Urinary bladder (tissue), 4 donors: ENCODE measurements around the gene TMEM37. TPM values are rescaled to one million over a fixed set of nuclear protein-coding genes. Genes with fewer than 3 reads are reported as not detected.

Experiments
- DNase-seq: peaks from one replicate; pipeline ENCODE4 v3.0.0-alpha.2; 2015; ENCODE audit errors: extremely low spot score
- H3K27ac ChIP-seq: one replicate; pipeline ENCODE4 v1.5.1; 2013; ENCODE audit warnings: low read depth, mild to moderate bottlenecking, moderate library complexity
- H3K36me3 ChIP-seq: one replicate; pipeline ENCODE4 v1.6.1; 2013; ENCODE audit warnings: mild to moderate bottlenecking, moderate library complexity; ENCODE audit not compliant: insufficient read depth
- H3K4me1 ChIP-seq: one replicate; pipeline ENCODE4 v1.6.1; 2013; ENCODE audit warnings: mild to moderate bottlenecking, moderate library complexity; ENCODE audit not compliant: insufficient read depth
- H3K4me3 ChIP-seq: one replicate; pipeline ENCODE4 v1.5.1; 2013; ENCODE audit warnings: low read depth, low read length
- WGBS: extraction: QIAGEN DNeasy Blood & Tissue Kit; methylation state at CpG from one replicate; pipeline ENCODE4 v1.1.7; 2013; 5-methylcytosine and 5-hydroxymethylcytosine counted together
- polyA plus RNA-seq: library from polyadenylated mRNA; stranded (reverse); fragments of 200-250 nt; gene quantifications from one replicate; pipeline ENCODE4 v1.2.3, GENCODE V29; 2013
- total RNA-seq: library from RNA; depleted of rRNA; stranded (reverse); fragments of >200 nt; gene quantifications from one replicate; pipeline ENCODE4 v1.2.3, GENCODE V29; 2014
- donor health status: healthy with polysubstance abuse.
- donor health status: healthy.

The TMEM37 gene
- total and polyA plus RNA-seq, 2 donors: 1.1 to 7.8 TPM

GRCh38 chr2:119433636-119434327 lies 2.1 kb downstream of the TMEM37 start:
- Histone ChIP-seq H3K4me1 (peaks cover 2% of the 10 kb centered on the region), H3K4me3 (no peak overlapping the region), H3K36me3 (no peaks in the 10 kb centered on the region), H3K27ac (no peak overlapping the region)
- DNase-seq: no peak
- WGBS: 91% methylated on average over 10 of the region's 10 CpGs

GRCh38 chr2:119434664-119435063 lies 3.0 kb downstream of the TMEM37 start:
- no peak for DNase-seq
- WGBS: 87% methylated on average over 6 of the region's 6 CpGs
- Histone ChIP-seq H3K4me1 (peaks cover 2% of the 10 kb centered on the region), H3K27ac (no peak overlapping the region), H3K36me3 (no peaks in the 10 kb centered on the region), H3K4me3 (no peak overlapping the region)

GRCh38 chr2:119435081-119435952 lies 3.7 kb downstream of the TMEM37 start:
- DNase-seq: no peak
- Histone ChIP-seq H3K4me3 (no peak overlapping the region), H3K4me1 (no peaks in the 10 kb centered on the region), H3K36me3 (no peaks in the 10 kb centered on the region), H3K27ac (no peak overlapping the region)
- 90% methylated on average over 6 of the region's 6 CpGs for WGBS

- DNase-seq: no peak
- Histone ChIP-seq H3K27ac (no peak overlapping the region), H3K4me3 (no peak overlapping the region), H3K4me1 (no peaks in the 10 kb centered on the region), H3K36me3 (no peaks in the 10 kb centered on the region)
- WGBS: 73% methylated on average over 7 of the region's 7 CpGs
Measured at GRCh38 chr2:119435953-119436297, 4.3 kb downstream of the TMEM37 start.

- 92% methylated on average over 22 of the region's 22 CpGs for WGBS
- no peak for DNase-seq
- Histone ChIP-seq H3K4me1 (no peaks in the 10 kb centered on the region), H3K36me3 (no peaks in the 10 kb centered on the region), H3K4me3 (no peak overlapping the region), H3K27ac (no peak overlapping the region)
Measured at GRCh38 chr2:119436993-119437772, 5.5 kb downstream of the TMEM37 start.

GRCh38 chr2:119438128-119438656 lies 6.5 kb downstream of the TMEM37 start:
- no peak overlapping the region for H3K4me3 ChIP-seq
- DNase-seq: no peak
- no peaks in the 10 kb centered on the region for H3K36me3 ChIP-seq
- 87% methylated on average over 6 of the region's 6 CpGs for WGBS
- no peak overlapping the region for H3K27ac ChIP-seq
- H3K4me1 ChIP-seq: no peaks in the 10 kb centered on the region

- H3K4me1 ChIP-seq: no peaks in the 10 kb centered on the region
- no peak overlapping the region for H3K4me3 ChIP-seq
- no peak for DNase-seq
- no peak overlapping the region for H3K27ac ChIP-seq
- WGBS: 93% methylated on average over 6 of the region's 6 CpGs
- H3K36me3 ChIP-seq: no peaks in the 10 kb centered on the region
Measured at GRCh38 chr2:119438726-119439284, 7.2 kb downstream of the TMEM37 start.

- 85% methylated on average over 15 of the region's 15 CpGs for WGBS
- Histone ChIP-seq H3K4me3 (no peak overlapping the region), H3K4me1 (no peaks in the 10 kb centered on the region), H3K27ac (no peak overlapping the region), H3K36me3 (no peaks in the 10 kb centered on the region)
- DNase-seq: no peak
Measured at GRCh38 chr2:119439574-119440500, 8.2 kb downstream of the TMEM37 start.

- Histone ChIP-seq H3K36me3 (no peaks in the 10 kb centered on the region), H3K4me3 (no peak overlapping the region), H3K27ac (no peak overlapping the region), H3K4me1 (no peaks in the 10 kb centered on the region)
- no peak for DNase-seq
- 49% methylated on average over 1 of the region's 1 CpG for WGBS
Measured at GRCh38 chr2:119440501-119440870, 8.8 kb downstream of the TMEM37 start.

GRCh38 chr2:119440873-119441272 lies 9.2 kb downstream of the TMEM37 start:
- WGBS: 79% methylated on average over 4 of the region's 4 CpGs
- H3K27ac ChIP-seq: no peak overlapping the region
- no peak overlapping the region for H3K4me3 ChIP-seq
- H3K4me1 ChIP-seq: no peaks in the 10 kb centered on the region
- no peak for DNase-seq
- no peaks in the 10 kb centered on the region for H3K36me3 ChIP-seq

- H3K4me1 ChIP-seq: no peaks in the 10 kb centered on the region
- no peak overlapping the region for H3K4me3 ChIP-seq
- DNase-seq: no peak
- WGBS: 86% methylated on average over 8 of the region's 8 CpGs
- H3K36me3 ChIP-seq: no peaks in the 10 kb centered on the region
- H3K27ac ChIP-seq: no peak overlapping the region
Measured at GRCh38 chr2:119441376-119442225, 9.9 kb downstream of the TMEM37 start.

GRCh38 chr2:119442226-119442619 lies 10.6 kb downstream of the TMEM37 start:
- Histone ChIP-seq H3K4me1 (no peaks in the 10 kb centered on the region), H3K27ac (no peak overlapping the region), H3K4me3 (no peak overlapping the region), H3K36me3 (no peaks in the 10 kb centered on the region)
- WGBS: 84% methylated on average over 7 of the region's 7 CpGs
- DNase-seq: no peak
